GM19324 (cell line): Measurements from ENCODE around the gene SLC44A4.
"Not testable (repeated sequence)": the region's sequence is repeated elsewhere in the genome, so short reads cannot be mapped to it uniquely, and the experiment has no call there.

Experiments
- ATAC-seq: cut with Tn5 transposase; IDR thresholded peaks from one replicate; pipeline ENCODE4 v1.9.1; 2021; ENCODE audit warnings: mild to moderate bottlenecking, moderate library complexity; ENCODE audit not compliant: unreplicated experiment, low FRiP score

SLC44A4 gene

GRCh38 chr6:31831350-31832215 lies 47.2 kb downstream of the SLC44A4 start:
- no peak for ATAC-seq

- no peak for ATAC-seq
Measured at GRCh38 chr6:31830886-31831335, 47.9 kb downstream of the SLC44A4 start.

- ATAC-seq, result no peak
Measured at GRCh38 chr6:31829633-31830283, 49.0 kb downstream of the SLC44A4 start.

GRCh38 chr6:31827286-31828079 lies 51.3 kb downstream of the SLC44A4 start, which contains the start of gene HSPA1B:
TSS of gene HSPA1B (plus strand) at chr6:31827738. CDS start at chr6:31827951, 213 bp downstream.
- ATAC-seq, result peak; percentile 86

GRCh38 chr6:31826793-31827285 lies 52.0 kb downstream of the SLC44A4 start:
- peak; percentile 13 for ATAC-seq

GRCh38 chr6:31825553-31825952 lies 53.2 kb downstream of the SLC44A4 start:
- ATAC-seq, result no peak

- ATAC-seq, result not testable (repeated sequence)
Measured at GRCh38 chr6:31823592-31824196, 55.1 kb downstream of the SLC44A4 start.

GRCh38 chr6:31822036-31822821 lies 56.6 kb downstream of the SLC44A4 start:
- ATAC-seq, result peak; percentile 58

GRCh38 chr6:31821301-31822035 lies 57.3 kb downstream of the SLC44A4 start:
- peak; percentile 45 for ATAC-seq

- ATAC-seq, result not testable (repeated sequence)
Measured at GRCh38 chr6:31820399-31820798, 58.4 kb downstream of the SLC44A4 start.

- no peak for ATAC-seq
Measured at GRCh38 chr6:31819871-31820299, 58.9 kb downstream of the SLC44A4 start.

GRCh38 chr6:31817929-31818511 lies 60.8 kb downstream of the SLC44A4 start:
- not testable (repeated sequence) for ATAC-seq

GRCh38 chr6:31817133-31817928 lies 61.5 kb downstream of the SLC44A4 start:
- ATAC-seq, result not testable (repeated sequence)

- no peak for ATAC-seq
Measured at GRCh38 chr6:31815025-31815838, 63.6 kb downstream of the SLC44A4 start, which contains the start of the genes HSPA1A and HSPA1L. TSS of gene HSPA1A (plus strand) at chr6:31815543. CDS start at chr6:31815757, 214 bp downstream. TSS of gene HSPA1L (minus strand) at chr6:31815283. CDS start at chr6:31811972, 3,311 bp downstream.

GRCh38 chr6:31814677-31815024 lies 64.1 kb downstream of the SLC44A4 start:
- no peak for ATAC-seq

GRCh38 chr6:31813465-31813849 lies 65.3 kb downstream of the SLC44A4 start:
- ATAC-seq, result no peak
